Epithelial cell of esophagus (primary cell): Measurements from ENCODE around the gene APOL1.
"Not testable (repeated sequence)": the region's sequence is repeated elsewhere in the genome, so short reads cannot be mapped to it uniquely, and the experiment has no call there.

Experiments
- DNase-seq: peaks from one replicate; pipeline ENCODE4 v3.0.0; 2010; ENCODE audit warnings: low read depth
- H3K4me3 ChIP-seq: 2 replicates; pipeline ENCODE4 v1.5.1; 2011; ENCODE audit warnings: mild to moderate bottlenecking, low read length, control low read depth
- CTCF ChIP-seq: IDR thresholded peaks from 2 replicates; pipeline ENCODE4 v1.5.1; 2011; ENCODE audit warnings: low read depth, mild to moderate bottlenecking, low read length, control low read depth, inconsistent platforms; ENCODE audit not compliant: insufficient read depth; ENCODE audit errors: missing control alignments

The APOL1 gene

DNA sequence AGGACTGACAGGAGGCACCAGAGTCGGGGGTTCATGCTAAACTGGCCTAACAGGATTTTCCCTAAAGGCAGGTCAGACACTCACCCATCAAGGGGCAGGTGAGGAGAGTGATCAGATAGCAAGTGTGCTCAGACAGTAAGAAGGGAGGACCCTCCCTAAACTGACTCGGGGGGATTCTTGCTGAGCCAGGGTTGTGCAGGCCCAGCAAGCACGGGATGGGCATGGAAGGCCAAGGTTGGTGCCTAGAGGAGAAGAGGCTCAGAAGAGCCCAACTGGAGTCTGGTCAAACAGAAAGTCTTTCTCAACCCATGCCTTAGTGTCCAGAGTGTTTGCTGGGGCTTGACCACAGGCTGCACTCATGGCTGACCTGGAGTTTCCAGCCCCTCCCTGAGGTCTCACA lies 6.2 kb upstream of the APOL1 start:
- no peak overlapping the region for H3K4me3 ChIP-seq
- no peak for DNase-seq
- no peak for TF ChIP-seq CTCF

GRCh38 chr22:36247955-36248354 lies 5.0 kb upstream of the APOL1 start:
- DNase-seq = no peak
- no peak for TF ChIP-seq CTCF
- H3K4me3 ChIP-seq = no peak overlapping the region

- no peak for DNase-seq
- H3K4me3 ChIP-seq = no peak overlapping the region
- no peak for TF ChIP-seq CTCF
These were observed 3.8 kb upstream of the APOL1 start for GRCh38 chr22:36249160-36249559.

DNA sequence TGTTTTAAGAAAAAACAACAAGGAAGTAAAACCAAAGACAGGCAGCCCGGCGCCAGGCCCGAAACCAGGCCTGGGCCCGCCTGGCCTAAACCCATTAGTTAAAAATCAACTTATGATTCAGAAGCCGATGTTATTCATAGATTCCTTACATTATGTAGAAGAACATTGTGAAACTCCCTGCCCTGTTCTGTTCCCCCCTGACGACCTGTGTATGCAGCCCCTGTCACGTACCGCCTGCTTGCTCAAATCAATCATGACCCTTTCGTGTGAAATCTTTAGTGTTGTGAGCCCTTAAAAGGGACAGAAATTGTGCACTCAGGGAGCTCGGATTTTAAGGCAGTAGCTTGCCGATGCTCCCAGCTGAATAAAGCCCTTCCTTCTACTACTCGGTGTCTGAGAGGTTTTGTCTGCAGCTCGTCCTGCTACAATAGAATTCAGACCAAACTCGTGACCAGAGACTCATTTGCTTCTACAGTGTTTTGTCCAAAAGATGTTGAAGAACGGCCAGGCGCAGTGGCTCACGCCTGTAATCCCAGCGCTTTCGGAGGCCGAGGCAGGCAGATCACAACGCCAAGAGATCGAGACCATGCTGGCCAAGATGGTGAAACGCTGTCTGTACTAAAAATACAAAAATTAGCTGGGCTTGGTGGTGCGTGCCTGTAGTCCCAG lies 2.5 kb upstream of the APOL1 start:
- peak; percentile 40 for DNase-seq
- H3K4me3 ChIP-seq = not testable (repeated sequence)

- not testable (repeated sequence) for H3K4me3 ChIP-seq, DNase-seq
These were observed 839 bp upstream of the APOL1 start for GRCh38 chr22:36251979-36252608.

- no peak for DNase-seq
- TF ChIP-seq CTCF = no peak
- H3K4me3 ChIP-seq = no peak overlapping the region
These were observed 874 bp downstream of the APOL1 start for GRCh38 chr22:36253523-36254490.

GRCh38 chr22:36255572-36255971 lies 2.6 kb downstream of the APOL1 start:
- not testable (repeated sequence) for DNase-seq

GRCh38 chr22:36256478-36256877 lies 3.5 kb downstream of the APOL1 start:
- TF ChIP-seq CTCF = no peak
- H3K4me3 ChIP-seq = no peak overlapping the region
- no peak for DNase-seq

More at GRCh38 chr22:36255572-36255971, 2.6 kb downstream of the APOL1 start:
- not testable (repeated sequence) for H3K4me3 ChIP-seq
